GM18498 (cell line): ENCODE measurements around the gene ZDHHC14.

Source experiments
- ATAC-seq: cut with Tn5 transposase; IDR thresholded peaks from one replicate; pipeline ENCODE4 v1.9.1; 2021; ENCODE audit warnings: mild to moderate bottlenecking, moderate library complexity; ENCODE audit not compliant: unreplicated experiment

Gene ZDHHC14

GRCh38 chr6:157530126-157530525 lies 149.1 kb downstream of the ZDHHC14 start:
- no peak for ATAC-seq

DNA sequence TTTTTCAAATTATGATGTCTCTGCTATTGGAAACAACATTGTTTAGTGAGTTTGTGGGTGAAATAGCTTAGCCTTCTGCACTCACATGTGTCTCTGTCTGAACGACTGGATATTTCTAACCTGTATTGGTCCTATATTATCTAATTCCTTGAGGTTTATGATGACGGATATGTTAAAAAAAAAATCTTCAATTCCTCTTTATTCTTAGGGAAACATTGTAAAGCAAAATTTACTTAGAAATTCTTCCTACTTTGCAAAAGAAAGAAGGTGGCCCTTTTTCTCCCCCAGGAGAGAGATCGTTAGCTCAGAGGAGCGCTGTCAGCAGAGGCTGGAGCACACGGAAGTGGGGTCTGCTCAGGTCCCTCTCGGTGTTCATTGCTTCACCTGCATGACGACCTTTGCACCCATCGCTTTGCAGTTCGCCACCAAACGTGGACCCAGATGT lies 149.8 kb downstream of the ZDHHC14 start:
- ATAC-seq, result no peak

DNA sequence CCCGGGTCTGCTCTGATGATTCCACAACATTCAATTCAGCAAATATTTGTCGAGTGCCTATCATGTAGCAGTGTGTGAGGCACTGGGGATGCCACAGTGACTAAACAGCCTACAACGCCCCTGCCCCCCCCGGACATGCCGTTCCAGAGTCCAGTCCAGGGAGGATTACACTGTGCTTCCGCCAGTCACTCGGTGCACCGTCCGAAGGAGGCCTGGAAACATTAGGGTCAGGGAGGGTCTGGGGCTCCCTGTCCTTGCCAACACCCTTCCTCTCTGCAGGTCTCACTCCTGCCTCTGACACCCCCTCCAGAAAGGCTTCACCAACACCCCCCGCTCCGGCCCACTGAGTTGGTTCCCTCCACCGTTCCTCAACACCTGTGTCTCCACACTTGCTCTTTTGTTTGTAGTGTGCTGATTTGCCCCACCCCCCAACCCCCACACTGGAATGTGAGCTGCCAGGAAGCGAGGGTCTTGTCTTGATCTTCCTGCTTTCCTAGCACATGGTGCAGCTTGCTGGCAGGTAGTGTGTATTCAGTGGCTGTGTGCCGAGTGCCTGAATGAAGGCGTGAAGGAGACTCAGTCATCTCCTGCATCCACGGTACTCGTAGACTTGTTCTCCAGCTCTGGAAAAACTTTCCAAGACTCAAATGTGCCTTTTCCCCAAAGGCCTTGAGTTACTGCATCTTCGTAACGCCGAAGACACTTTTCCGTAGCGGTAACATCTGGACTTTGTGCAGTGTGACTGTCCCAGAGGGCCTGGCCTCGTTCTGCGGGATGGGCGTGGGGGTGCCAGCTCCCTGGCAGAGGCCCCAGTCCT lies 150.4 kb downstream of the ZDHHC14 start:
- ATAC-seq, result no peak

- ATAC-seq, result no peak
Observed at GRCh38 chr6:157531986-157532365, 151.0 kb downstream of the ZDHHC14 start.

GRCh38 chr6:157533048-157533871 lies 152.3 kb downstream of the ZDHHC14 start:
- no peak for ATAC-seq

DNA sequence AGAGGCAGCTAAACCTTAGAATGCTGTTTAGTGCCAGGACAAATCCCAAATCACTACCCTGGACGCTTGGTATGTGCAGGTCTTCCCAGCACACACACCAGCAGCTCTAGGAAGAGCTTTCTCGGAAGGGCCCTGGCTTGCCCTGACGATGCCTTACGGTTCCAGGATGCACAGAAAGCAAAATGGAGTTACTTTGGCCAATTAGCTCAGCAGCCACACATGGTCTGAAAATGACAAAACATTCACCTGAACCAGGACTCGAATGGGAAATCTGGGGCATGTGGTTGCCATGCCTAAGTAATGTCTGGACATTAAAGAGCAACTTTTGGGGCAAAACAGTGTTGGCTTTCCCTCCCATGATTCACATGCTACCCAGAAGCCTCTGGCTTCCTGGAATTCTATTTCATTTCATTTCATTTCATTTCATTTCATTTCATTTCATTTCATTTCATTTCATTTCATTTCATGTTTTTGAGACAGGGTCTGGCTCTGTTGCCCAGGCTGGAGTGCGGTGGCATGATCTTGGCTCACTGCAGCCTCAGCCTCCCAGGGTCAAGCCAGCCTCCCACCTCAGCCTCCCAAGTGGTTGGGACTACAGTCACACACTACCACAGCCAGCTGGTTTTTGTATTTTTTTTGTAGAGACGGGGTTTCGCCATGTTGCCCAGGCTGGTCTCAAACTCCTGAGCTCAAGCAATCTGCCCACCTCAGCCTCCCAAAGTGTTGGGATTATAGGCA lies 153.3 kb downstream of the ZDHHC14 start:
- ATAC-seq, result no peak

GRCh38 chr6:157534977-157535339 lies 154.0 kb downstream of the ZDHHC14 start:
- no peak for ATAC-seq

- ATAC-seq, result peak; percentile 62
Observed at GRCh38 chr6:157535340-157536222, 154.6 kb downstream of the ZDHHC14 start.

- ATAC-seq, result no peak
Observed at GRCh38 chr6:157536223-157536545, 155.2 kb downstream of the ZDHHC14 start.

DNA sequence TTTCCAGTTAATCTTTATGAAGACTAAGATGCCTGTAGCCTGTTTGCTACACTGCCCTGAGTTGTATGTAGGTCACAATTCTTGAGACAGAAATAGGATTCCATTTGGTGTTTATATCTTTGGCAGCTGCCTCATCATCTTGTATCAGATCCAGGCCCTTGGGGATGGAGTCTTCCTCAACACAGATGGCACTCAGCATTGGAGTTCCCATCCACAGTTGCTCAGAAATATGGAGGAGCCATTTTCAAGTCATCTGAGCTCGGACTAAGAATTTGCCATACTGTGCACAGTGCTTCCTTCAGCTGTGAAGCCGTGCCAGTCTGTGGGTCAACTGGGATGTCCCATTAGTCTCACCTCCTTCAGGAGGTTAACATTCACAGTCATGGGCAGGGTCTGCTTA lies 156.6 kb downstream of the ZDHHC14 start:
- ATAC-seq, result no peak

DNA sequence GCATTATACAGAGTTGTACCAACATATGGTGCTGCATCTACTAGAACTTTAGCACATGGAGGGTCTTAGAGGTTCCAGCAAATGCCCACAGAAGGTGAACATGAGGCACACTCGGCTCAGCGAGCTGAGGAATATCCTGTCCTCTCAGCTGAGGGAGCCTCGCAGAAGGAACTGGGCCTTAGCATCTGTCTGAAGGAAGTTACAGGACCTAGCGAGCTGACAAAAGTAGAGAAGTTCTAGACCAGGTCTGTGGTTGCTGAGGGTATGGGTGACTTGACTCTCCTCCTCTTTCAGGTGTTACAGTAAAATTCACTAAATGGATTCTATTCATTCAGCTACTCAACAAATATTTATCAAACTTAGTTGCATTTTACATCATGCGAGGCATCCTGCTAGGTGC lies 157.2 kb downstream of the ZDHHC14 start:
- peak; percentile 55 for ATAC-seq

DNA sequence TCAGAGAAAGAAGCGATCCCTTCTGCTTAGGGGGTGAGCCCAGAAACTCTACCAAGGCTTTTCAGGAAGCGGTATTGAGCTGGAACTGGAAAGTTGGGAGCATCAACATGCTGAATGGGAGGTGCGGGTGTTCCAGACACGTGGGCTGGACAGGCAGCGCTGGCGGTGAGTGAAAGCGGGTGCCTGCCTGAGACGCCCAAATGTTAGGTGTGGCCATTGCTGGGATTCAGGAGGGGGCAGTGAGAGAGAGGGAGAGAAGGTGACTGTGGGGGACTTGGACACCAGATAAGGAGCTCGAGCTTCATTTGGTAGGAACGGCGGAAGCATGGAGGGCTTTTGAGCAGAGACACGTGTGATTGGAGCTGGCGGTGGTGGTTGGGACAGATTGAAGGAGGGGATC lies 157.7 kb downstream of the ZDHHC14 start:
- ATAC-seq, result no peak

GRCh38 chr6:157539421-157539822 lies 158.4 kb downstream of the ZDHHC14 start:
- no peak for ATAC-seq

DNA sequence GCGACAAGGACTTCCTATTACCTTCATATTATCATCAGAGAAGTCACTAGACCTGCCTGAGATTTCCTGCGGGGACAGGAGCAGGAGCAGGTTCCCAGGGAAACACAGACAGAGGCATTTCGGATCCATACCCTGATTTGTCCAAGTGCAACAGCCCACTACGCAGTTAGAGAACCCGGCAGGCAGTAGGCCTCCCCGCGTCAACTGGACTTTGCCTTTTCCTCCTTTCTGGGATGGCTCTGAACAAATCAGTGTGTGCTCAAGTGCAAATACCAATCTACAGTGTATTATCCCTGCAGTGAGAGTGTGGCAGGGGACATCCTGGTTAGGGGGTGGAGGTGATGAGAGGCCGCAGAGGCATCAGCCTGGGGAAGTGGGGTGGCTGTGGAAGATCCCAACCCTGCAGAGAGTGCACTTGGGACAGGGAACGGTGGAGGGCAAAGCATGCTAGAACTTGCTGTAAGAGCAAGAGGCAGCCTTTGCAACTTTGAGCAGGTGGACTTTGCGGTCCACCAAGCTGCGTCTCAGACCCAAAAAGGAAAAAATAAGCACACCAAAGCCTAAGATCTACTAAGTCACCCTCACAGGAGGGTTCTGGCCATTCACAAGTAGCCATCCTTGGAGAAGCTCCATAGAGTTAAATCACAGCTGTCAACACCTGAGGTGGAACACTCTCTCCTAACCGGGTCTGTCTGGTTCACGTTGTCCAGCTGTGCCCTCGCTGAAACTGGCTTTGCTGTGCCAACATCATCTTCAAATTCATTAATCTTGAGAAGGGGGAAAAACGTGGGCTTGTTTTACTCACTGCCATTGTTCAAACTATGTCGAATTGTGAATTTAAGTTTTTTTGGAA lies 159.1 kb downstream of the ZDHHC14 start:
- ATAC-seq, result no peak

DNA sequence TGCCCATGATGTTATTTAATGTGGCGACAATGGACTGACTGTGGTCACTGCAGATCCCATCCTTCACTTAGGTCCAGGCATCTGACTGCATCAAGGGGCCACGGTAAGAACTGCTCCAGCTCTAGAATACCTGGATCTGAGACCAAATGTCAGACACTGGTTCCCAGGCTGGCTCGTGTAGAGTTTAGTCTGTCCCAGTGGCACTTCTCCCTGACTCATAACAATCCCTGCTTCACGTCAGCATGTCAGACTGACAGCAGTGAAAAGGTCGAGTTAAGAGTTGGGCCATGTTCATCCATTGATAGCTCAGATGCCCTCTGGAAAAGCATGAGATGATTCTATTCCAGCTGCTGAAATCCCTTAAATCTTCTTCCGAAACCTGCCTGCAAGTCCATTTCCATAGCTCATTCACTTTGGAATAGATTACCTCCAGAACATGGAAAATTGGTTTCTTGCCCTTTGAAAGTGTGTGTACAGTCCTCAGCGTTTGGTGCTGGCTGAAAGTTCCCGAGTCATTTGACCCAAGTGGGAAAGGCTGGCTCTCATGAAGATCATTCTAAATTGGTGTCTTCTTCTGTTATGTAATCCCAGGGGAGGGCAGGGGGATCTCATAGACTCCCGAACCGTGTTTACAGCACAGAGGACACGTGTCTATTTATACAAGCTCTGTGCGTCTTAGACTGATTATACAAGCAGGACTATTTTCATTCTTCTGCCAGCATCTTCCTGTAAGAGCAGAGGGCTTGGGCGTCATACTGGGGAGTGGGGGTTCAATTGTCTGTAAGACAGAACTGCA lies 160.8 kb downstream of the ZDHHC14 start:
- ATAC-seq, result no peak

DNA sequence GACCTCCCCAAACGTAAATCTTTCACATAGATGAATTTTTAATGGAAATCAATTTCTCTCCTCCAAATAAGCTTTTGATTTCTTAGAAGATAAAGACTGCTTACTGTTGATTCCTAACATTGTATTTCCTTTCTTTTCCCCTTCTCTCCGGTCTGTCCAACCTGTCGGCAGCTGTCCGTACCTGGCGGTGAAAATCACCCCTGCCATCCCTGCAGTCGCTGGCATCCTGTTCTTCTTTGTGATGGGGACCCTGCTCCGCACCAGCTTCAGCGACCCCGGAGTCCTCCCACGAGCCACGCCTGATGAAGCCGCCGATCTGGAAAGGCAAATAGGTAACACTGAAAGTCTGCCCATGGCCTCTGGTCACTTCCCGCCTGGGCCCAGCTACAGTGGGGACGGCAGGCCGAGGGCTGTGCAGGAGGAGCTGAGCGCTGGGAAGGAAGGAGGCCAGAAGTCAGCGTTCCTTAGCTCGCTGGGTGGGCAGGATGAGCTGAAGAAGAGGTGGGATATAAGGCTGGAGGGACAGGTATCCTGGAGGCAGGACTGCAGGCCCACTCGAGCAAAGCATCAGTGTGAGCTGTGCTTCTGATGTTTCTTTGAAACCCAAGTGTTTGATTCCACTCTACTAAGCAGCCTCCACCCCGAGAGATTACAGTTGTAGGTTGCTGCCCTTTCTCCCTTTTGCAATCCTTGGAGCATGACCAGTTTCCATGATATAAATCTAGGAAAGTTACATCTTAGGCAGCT lies 161.6 kb downstream of the ZDHHC14 start:
- no peak for ATAC-seq

- no peak for ATAC-seq
Observed at GRCh38 chr6:157546321-157546720, 165.3 kb downstream of the ZDHHC14 start.

GRCh38 chr6:157547112-157547511 lies 166.1 kb downstream of the ZDHHC14 start:
- no peak for ATAC-seq
